Body of pancreas (tissue), 4 donors: ENCODE measurements around the gene CAPN12. TPM values are rescaled to one million over a fixed set of nuclear protein-coding genes. Genes with fewer than 3 reads are reported as not detected.

ENCODE experiments used
- ATAC-seq: fragments of 150-250 bp; one replicate; pipeline ENCODE4 v1.9.1; 2016
- DNase-seq, 4 donors: peaks; one replicate each; pipeline ENCODE4 v3.0.0-alpha.2; 2019
- H3K27ac ChIP-seq, 4 donors: fragments of 200-600 bp; sonication (generic); 1 replicate in 3 of 4; 2 replicates in 1 of 4; pipeline versions ENCODE4 v1.5.1 to v1.6.1; 2016 to 2019; ENCODE audit warnings: mild to moderate bottlenecking in 1 of 4, mixed read lengths in 1 of 4, moderate library complexity in 1 of 4
- H3K27me3 ChIP-seq, 2 donors: fragments of 200-600 bp; sonication (generic); one replicate each; pipeline ENCODE4 v1.6.0; 2016; ENCODE audit warnings: mild to moderate bottlenecking in 1 of 2
- H3K36me3 ChIP-seq, 2 donors: fragments of 200-600 bp; sonication (generic); replicated peaks in 1 of 2; 2 replicates each; pipeline ENCODE4 v1.5.1; 2016; ENCODE audit warnings: low read depth in 2 of 2; ENCODE audit not compliant: insufficient read depth in 1 of 2
- H3K4me1 ChIP-seq: fragments of 200-600 bp; sonication (generic); one replicate; pipeline ENCODE4 v1.6.0; 2016
- H3K4me3 ChIP-seq, 2 donors: fragments of 200-600 bp; sonication (generic); 1 replicate in 1 of 2; 2 replicates in 1 of 2; pipeline ENCODE4 v1.5.1; 2016 to 2019
- H3K9me3 ChIP-seq, 3 donors: fragments of 200-600 bp; sonication (generic); 1 replicate in 2 of 3; 2 replicates in 1 of 3; pipeline ENCODE4 v1.5.1; 2016
- CTCF ChIP-seq, 7 experiments: fragments of 450-650 bp in 4 of 7; fragments of 200-600 bp in 3 of 7; sonication (generic) in 3 of 7; IDR thresholded peaks; one replicate each; pipeline ENCODE4 v1.5.1; 2016 to 2019; ENCODE audit warnings: antibody characterized with exemption in 7 of 7
- POLR2A ChIP-seq, 3 donors: fragments of 450-650 bp; IDR thresholded peaks; one replicate each; pipeline ENCODE4 v1.6.1; 2016; ENCODE audit warnings: antibody characterized with exemption in 3 of 3, mild to moderate bottlenecking in 2 of 3
- WGBS, 2 donors: methylation state at CpG; one replicate each; pipeline ENCODE4 v1.1.5; 2017; 5-methylcytosine and 5-hydroxymethylcytosine counted together
- intact Hi-C: fragments of 100-400 bp; cut with DNase I; formaldehyde crosslinking; loops from one replicate; pipeline ENCODE4 v1.15.1; 2023
- total RNA-seq, 2 donors: library from RNA; depleted of rRNA; stranded (reverse); fragments of >200 nt; gene quantifications; one replicate each; pipeline ENCODE4 v1.1.0, GENCODE V29; 2016

The CAPN12 gene
- total RNA-seq, 2 donors from 2014 or later, result 9.9 to 11.4 TPM

DNA sequence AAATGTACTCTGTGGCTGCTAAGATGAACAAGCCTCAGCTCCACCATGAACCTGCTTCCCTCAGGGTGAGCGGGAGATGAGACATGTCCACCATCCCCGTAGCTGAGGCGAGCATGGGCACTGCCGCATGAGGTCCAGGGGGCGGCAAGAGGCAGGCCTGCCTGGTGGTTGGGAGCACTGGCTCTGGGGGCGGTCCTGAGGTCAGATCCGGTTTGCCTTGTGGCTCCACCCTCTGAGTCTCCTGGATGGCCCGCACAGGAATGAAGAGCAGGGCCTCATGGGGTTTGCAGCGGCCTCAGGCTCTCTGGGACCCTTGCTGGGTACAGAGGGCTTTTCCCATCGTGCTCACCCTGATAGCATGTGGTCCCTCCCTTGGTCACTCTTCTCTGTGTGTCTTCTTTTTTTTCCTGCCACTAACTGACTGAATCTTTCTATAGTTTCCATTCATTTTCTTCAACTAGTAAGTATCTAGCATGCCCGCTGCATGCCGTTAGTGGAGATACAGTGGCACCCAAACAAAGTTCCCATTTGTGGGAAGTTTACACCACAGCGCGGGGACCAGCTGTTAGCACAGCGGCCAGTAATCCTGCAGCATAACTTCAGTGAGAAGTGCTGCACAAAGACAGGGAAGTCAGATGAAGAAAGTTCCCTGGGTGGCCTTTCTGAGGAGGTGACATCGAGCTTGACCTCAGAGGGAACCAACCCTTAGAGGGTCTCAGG is 37.3 kb downstream of the CAPN12 start:
- H3K4me3 ChIP-seq, result no peak overlapping the region
- peaks cover 24 to 41% of the 10 kb centered on the region in 2 donors for H3K36me3 ChIP-seq
- TF ChIP-seq POLR2A (IDR thresholded peaks at IDR 0.05), result no peak
- no peak for TF ChIP-seq CTCF (IDR thresholded peaks at IDR 0.05)
- peak overlapping the region in 3 of 4 donors; percentile 0 to 49 (median 40) for H3K27ac ChIP-seq
- DNase-seq (no peak), ATAC-seq (no peak)
- intact Hi-C loops, result no loop called here
- H3K9me3 ChIP-seq, result no peaks in the 10 kb centered on the region
- peaks cover 46% of the 10 kb centered on the region for H3K4me1 ChIP-seq
- H3K27me3 ChIP-seq, result no peaks in the 10 kb centered on the region
- 76 to 82% methylated on average over 16 of the region's 16 CpGs for WGBS, 2 donors

DNA sequence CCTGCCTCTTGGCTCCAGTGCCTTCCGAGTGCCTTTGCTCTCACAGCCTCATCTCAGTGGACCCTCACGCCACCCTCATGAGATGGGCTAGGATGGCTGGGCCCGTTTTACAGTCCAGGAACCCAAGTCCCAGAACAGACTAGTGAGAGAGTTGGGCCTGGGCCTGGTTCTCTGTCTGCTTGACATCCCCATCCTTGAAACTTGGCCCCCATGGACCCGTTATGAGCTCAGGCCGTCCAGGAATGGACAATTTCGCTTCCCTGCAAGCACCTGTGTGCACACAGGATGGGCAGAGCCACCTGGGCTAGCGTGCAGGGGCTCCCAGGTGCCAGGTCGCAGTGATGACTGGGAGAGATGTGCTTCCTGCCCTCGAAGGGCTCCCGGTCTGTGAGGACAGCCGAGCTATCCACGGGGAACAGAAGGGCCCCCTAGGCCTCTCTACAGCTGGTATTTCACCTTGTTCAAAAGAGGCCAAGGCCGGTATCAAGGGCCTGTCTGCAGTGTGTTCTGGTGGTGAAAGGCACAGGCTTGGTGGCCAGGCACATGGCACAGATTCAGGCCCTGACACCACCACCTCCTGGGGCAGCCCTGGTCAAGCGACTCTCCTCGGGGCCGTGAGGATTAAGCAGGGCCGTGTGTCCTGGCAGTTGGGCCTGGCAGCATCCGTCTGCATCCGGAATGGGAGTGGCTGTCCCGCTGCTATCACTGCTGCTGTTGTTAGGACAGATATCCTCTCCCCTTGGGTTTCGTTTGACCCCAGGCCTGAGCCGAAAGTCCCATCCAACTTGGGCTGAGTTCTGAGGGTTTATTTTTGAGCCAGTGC is 38.9 kb downstream of the CAPN12 start:
- H3K36me3 ChIP-seq, result peaks cover 24 to 35% of the 10 kb centered on the region in 2 donors
- WGBS, 2 donors, result 83 to 84% methylated on average over 7 to 22 of the region's 22 CpGs
- ATAC-seq (no peak), DNase-seq (no peak)
- no peak overlapping the region for H3K4me3 ChIP-seq
- H3K27ac ChIP-seq, result peak overlapping the region in 3 of 4 donors; percentile 7 to 40 (median 29)
- H3K9me3 ChIP-seq, result no peaks in the 10 kb centered on the region
- H3K4me1 ChIP-seq, result peaks cover 46% of the 10 kb centered on the region
- no peaks in the 10 kb centered on the region for H3K27me3 ChIP-seq
- intact Hi-C loops, result no loop called here
- TF ChIP-seq CTCF (IDR thresholded peaks at IDR 0.05) (no peak), POLR2A (IDR thresholded peaks at IDR 0.05) (no peak)

DNA sequence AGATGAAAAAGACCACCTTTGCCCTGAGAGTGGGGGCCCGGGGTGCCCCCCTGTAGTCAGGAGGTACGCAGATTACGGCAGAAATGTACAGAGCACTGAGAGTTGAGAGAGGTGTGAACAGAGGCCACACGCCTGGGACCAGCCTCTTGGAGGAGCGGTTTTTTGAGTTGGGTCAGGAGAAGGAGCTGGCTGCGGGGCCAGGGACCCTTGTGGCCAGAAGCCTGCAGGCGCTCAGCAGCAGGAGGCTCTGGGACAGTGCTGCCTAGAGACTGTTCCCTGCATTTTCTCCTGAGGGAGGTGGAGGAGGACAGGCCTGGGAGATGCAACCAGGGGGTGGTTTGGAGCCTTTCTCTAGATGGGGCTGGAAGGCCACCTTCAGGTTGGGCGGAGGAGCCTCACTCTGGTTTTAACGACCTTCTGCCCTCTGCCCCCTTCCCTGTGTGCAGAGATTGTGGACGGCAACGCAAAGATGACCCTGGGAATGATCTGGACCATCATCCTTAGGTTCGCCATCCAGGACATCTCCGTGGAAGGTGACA is 39.7 kb downstream of the CAPN12 start:
- H3K4me3 ChIP-seq, result no peak overlapping the region
- H3K9me3 ChIP-seq, result no peaks in the 10 kb centered on the region
- H3K36me3 ChIP-seq, result peaks cover 19 to 28% of the 10 kb centered on the region in 2 donors
- no peak for TF ChIP-seq CTCF (IDR thresholded peaks at IDR 0.05)
- TF ChIP-seq POLR2A (IDR thresholded peaks at IDR 0.05), result no peak
- ATAC-seq (no peak), DNase-seq (no peak)
- H3K4me1 ChIP-seq, result peaks cover 44% of the 10 kb centered on the region
- no peaks in the 10 kb centered on the region for H3K27me3 ChIP-seq
- 89 to 90% methylated on average over 11 to 13 of the region's 13 CpGs for WGBS, 2 donors
- no peak overlapping the region for H3K27ac ChIP-seq
- intact Hi-C loops, result no loop called here

- Histone ChIP-seq H3K36me3 (peaks cover 19 to 23% of the 10 kb centered on the region in 2 donors), H3K4me3 (no peak overlapping the region), H3K27ac (peak overlapping the region in 2 of 4 donors; percentile 2 to 18), H3K27me3 (no peaks in the 10 kb centered on the region), H3K9me3 (no peaks in the 10 kb centered on the region), H3K4me1 (peaks cover 51% of the 10 kb centered on the region)
- intact Hi-C loops, result no loop called here
- ATAC-seq (no peak), DNase-seq (no peak)
- 87 to 92% methylated on average over 14 of the region's 14 CpGs for WGBS, 2 donors
- no peak for TF ChIP-seq POLR2A (IDR thresholded peaks at IDR 0.05)
- TF ChIP-seq CTCF (IDR thresholded peaks at IDR 0.05), result no peak
Measured at GRCh38 chr19:38703509-38703908, 40.8 kb downstream of the CAPN12 start.
